CD4-positive, alpha-beta memory T cell (primary cell): ENCODE results near the gene CNGB1. TPM values are rescaled to one million over a fixed set of nuclear protein-coding genes. Genes with fewer than 3 reads are reported as not detected.

Experiments
- CTCF ChIA-PET: fragments of 350-600 bp; sonication (Branson Sonifier 250); formaldehyde crosslinking; loops from one replicate; lab custom pipeline; 2021; ENCODE audit warnings: inconsistent platforms; ENCODE audit not compliant: partially characterized antibody; lab: Charles Lee
- POLR2A ChIA-PET: fragments of 350-600 bp; sonication (Branson Sonifier 250); formaldehyde crosslinking; loops from one replicate; lab custom pipeline; 2021; ENCODE audit not compliant: partially characterized antibody; lab: Charles Lee
- DNase-seq, 5 donors: peaks; one replicate each; pipeline versions ENCODE4 v3.0.0 to v3.0.0-alpha.2; 2020 to 2022; ENCODE audit warnings: mixed read lengths in 1 of 5
- H3K27ac ChIP-seq: one replicate; pipeline ENCODE4 v1.7.0; 2013; ENCODE audit warnings: low read depth, low read length
- H3K27me3 ChIP-seq: 2 replicates; pipeline ENCODE4 v1.7.0; 2013; ENCODE audit warnings: mild to moderate bottlenecking, low read length, moderate library complexity; ENCODE audit not compliant: insufficient read depth
- H3K36me3 ChIP-seq: 2 replicates; pipeline ENCODE4 v1.7.0; 2013; ENCODE audit warnings: mild to moderate bottlenecking, low read length, moderate library complexity; ENCODE audit not compliant: insufficient read depth
- H3K4me1 ChIP-seq: 2 replicates; pipeline ENCODE4 v1.7.0; 2013; ENCODE audit warnings: mild to moderate bottlenecking, low read length, moderate library complexity; ENCODE audit not compliant: insufficient read depth
- H3K4me3 ChIP-seq, 2 donors: one replicate each; pipeline ENCODE4 v1.7.0; 2013; ENCODE audit warnings: low read length in 2 of 2, mild to moderate bottlenecking in 1 of 2
- H3K9me3 ChIP-seq, 2 donors: one replicate each; pipeline ENCODE4 v1.7.0; 2013; ENCODE audit warnings: low read length in 2 of 2, control low read depth in 1 of 2; ENCODE audit not compliant: control insufficient read depth in 1 of 2
- H3K27ac Mint-ChIP-seq, 7 donors: one replicate each; pipeline ENCODE4 v1.8.0; 2020 to 2021; ENCODE audit warnings: mixed read lengths in 7 of 7, mild to moderate bottlenecking in 6 of 7, inconsistent platforms in 3 of 7, moderate library complexity in 3 of 7
- H3K27me3 Mint-ChIP-seq, 2 donors: one replicate each; pipeline ENCODE4 v1.8.0; 2020 to 2021; ENCODE audit warnings: mixed read lengths in 2 of 2
- H3K36me3 Mint-ChIP-seq, 2 donors: one replicate each; pipeline ENCODE4 v1.8.0; 2020 to 2021; ENCODE audit warnings: mixed read lengths in 2 of 2, inconsistent platforms in 1 of 2, mild to moderate bottlenecking in 1 of 2
- H3K4me1 Mint-ChIP-seq, 4 donors: one replicate each; pipeline ENCODE4 v1.8.0; 2020 to 2021; ENCODE audit warnings: mixed read lengths in 4 of 4, mild to moderate bottlenecking in 1 of 4
- H3K4me3 Mint-ChIP-seq, 8 donors: one replicate each; pipeline ENCODE4 v1.8.0; 2020 to 2021; ENCODE audit warnings: mixed read lengths in 8 of 8, mild to moderate bottlenecking in 7 of 8, moderate library complexity in 6 of 8, inconsistent platforms in 3 of 8
- H3K9me3 Mint-ChIP-seq, 8 donors: one replicate each; pipeline ENCODE4 v1.8.0; 2020 to 2021; ENCODE audit warnings: mixed read lengths in 8 of 8, mild to moderate bottlenecking in 5 of 8, inconsistent platforms in 3 of 8, moderate library complexity in 1 of 8
- intact Hi-C: fragments of 100-400 bp; cut with micrococcal nuclease; formaldehyde crosslinking; loops from one replicate; pipeline ENCODE4 v1.15.1; 2023
- polyA plus RNA-seq, 2 donors: library from polyadenylated mRNA; unstranded; fragments of 300-500 nt; fragmentation: Illumina TruSeq; gene quantifications; one replicate each; pipeline ENCODE4 v1.2.3, GENCODE V29; 2021
- total RNA-seq, 2 experiments: library from RNA; stranded (reverse); gene quantifications; one replicate each; pipeline ENCODE4 v1.2.3, GENCODE V29; 2021

Gene CNGB1
- total and polyA plus RNA-seq, 4 experiments from 2014 or later, result not detected

GRCh38 chr16:57889960-57890751 is 80.8 kb downstream of the CNGB1 start:
- Histone ChIP-seq H3K27ac (no peak overlapping the region), H3K4me1 (peaks cover 13% of the 10 kb centered on the region), H3K36me3 (no peaks in the 10 kb centered on the region), H3K9me3 (no peaks in the 10 kb centered on the region), H3K27me3 (no peaks in the 10 kb centered on the region), H3K4me3 (no peak overlapping the region)
- Mint-ChIP-seq H3K4me3 (no peak overlapping the region), H3K9me3 (no peaks in the 10 kb centered on the region), H3K27ac (no peak overlapping the region), H3K4me1 (peaks cover 9 to 16% (median 10%) of the 10 kb centered on the region in 4 donors), H3K36me3 (no peaks in the 10 kb centered on the region), H3K27me3 (peaks cover 33 to 48% of the 10 kb centered on the region in 2 donors)
- ChIA-PET POLR2A (no interaction called here), CTCF (interaction anchor here (0.6 to 1.6 kb wide), 4 partner anchors 8 to 203 kb away, joined by 4 to 5 read pairs (median 4); no protein-coding TSS in a partner anchor)
- DNase-seq, result no peak
- intact Hi-C loops, result no loop called here

GRCh38 chr16:57889522-57889921 is 81.4 kb downstream of the CNGB1 start:
- Histone ChIP-seq H3K4me3 (no peak overlapping the region), H3K9me3 (no peaks in the 10 kb centered on the region), H3K36me3 (no peaks in the 10 kb centered on the region), H3K4me1 (peaks cover 8% of the 10 kb centered on the region), H3K27me3 (no peaks in the 10 kb centered on the region), H3K27ac (no peak overlapping the region)
- DNase-seq, result no peak
- H3K27me3 Mint-ChIP-seq, result peaks cover 38 to 52% of the 10 kb centered on the region in 2 donors
- H3K36me3 Mint-ChIP-seq, result no peaks in the 10 kb centered on the region
- POLR2A ChIA-PET, result no interaction called here
- H3K4me3 Mint-ChIP-seq, result no peak overlapping the region
- peaks cover 4 to 12% (median 6%) of the 10 kb centered on the region in 4 donors for H3K4me1 Mint-ChIP-seq
- CTCF ChIA-PET, result interaction anchor here (1.1 to 1.5 kb wide), 2 partner anchors 9 to 11 kb away, joined by 4 to 5 read pairs; no protein-coding TSS in a partner anchor
- H3K9me3 Mint-ChIP-seq, result no peaks in the 10 kb centered on the region
- intact Hi-C loops, result no loop called here
- no peak overlapping the region for H3K27ac Mint-ChIP-seq

GRCh38 chr16:57889111-57889510 is 81.8 kb downstream of the CNGB1 start:
- Mint-ChIP-seq H3K4me3 (no peak overlapping the region), H3K27me3 (peaks cover 41 to 56% of the 10 kb centered on the region in 2 donors), H3K4me1 (peaks cover 0 to 11% (median 5%) of the 10 kb centered on the region in 4 donors), H3K36me3 (no peaks in the 10 kb centered on the region), H3K27ac (no peak overlapping the region), H3K9me3 (no peaks in the 10 kb centered on the region)
- Histone ChIP-seq H3K4me3 (no peak overlapping the region), H3K4me1 (peaks cover 3% of the 10 kb centered on the region), H3K36me3 (no peaks in the 10 kb centered on the region), H3K27ac (no peak overlapping the region), H3K27me3 (no peaks in the 10 kb centered on the region), H3K9me3 (no peaks in the 10 kb centered on the region)
- intact Hi-C loops, result no loop called here
- ChIA-PET POLR2A (no interaction called here), CTCF (interaction anchor here (1.1 to 1.5 kb wide), 2 partner anchors 10 to 11 kb away, joined by 4 to 5 read pairs; no protein-coding TSS in a partner anchor)
- no peak for DNase-seq

GRCh38 chr16:57888128-57888527 is 82.8 kb downstream of the CNGB1 start:
- intact Hi-C loops, result no loop called here
- Mint-ChIP-seq H3K9me3 (no peaks in the 10 kb centered on the region), H3K36me3 (no peaks in the 10 kb centered on the region), H3K4me1 (peaks cover 0 to 8% (median 4%) of the 10 kb centered on the region in 4 donors), H3K27ac (no peak overlapping the region), H3K4me3 (no peak overlapping the region), H3K27me3 (peaks cover 46 to 62% of the 10 kb centered on the region in 2 donors)
- no peaks in the 10 kb centered on the region for H3K4me1 ChIP-seq
- CTCF ChIA-PET, result no interaction called here
- POLR2A ChIA-PET, result no interaction called here
- H3K27me3 ChIP-seq, result peaks cover 4% of the 10 kb centered on the region
- no peaks in the 10 kb centered on the region for H3K9me3 ChIP-seq
- H3K27ac ChIP-seq, result no peak overlapping the region
- H3K36me3 ChIP-seq, result no peaks in the 10 kb centered on the region
- H3K4me3 ChIP-seq, result no peak overlapping the region
- no peak for DNase-seq

- Mint-ChIP-seq H3K27me3 (peaks cover 47 to 60% of the 10 kb centered on the region in 2 donors), H3K9me3 (no peaks in the 10 kb centered on the region), H3K4me3 (no peak overlapping the region), H3K4me1 (peaks cover 0 to 6% (median 2%) of the 10 kb centered on the region in 4 donors), H3K36me3 (no peaks in the 10 kb centered on the region), H3K27ac (no peak overlapping the region)
- Histone ChIP-seq H3K27me3 (peaks cover 4% of the 10 kb centered on the region), H3K9me3 (no peaks in the 10 kb centered on the region), H3K36me3 (no peaks in the 10 kb centered on the region), H3K27ac (no peak overlapping the region), H3K4me1 (no peaks in the 10 kb centered on the region), H3K4me3 (no peak overlapping the region)
- ChIA-PET POLR2A (no interaction called here), CTCF (no interaction called here)
- intact Hi-C loops, result no loop called here
- DNase-seq, result no peak
These were observed 83.2 kb downstream of the CNGB1 start for GRCh38 chr16:57887711-57888110.

- peaks cover 0 to 5% (median under 1%) of the 10 kb centered on the region in 4 donors for H3K4me1 Mint-ChIP-seq
- CTCF ChIA-PET, result interaction anchor here (0.6 kb wide), 1 partner anchor 13 kb away, joined by 3 read pairs; no protein-coding TSS in a partner anchor
These were observed 84.5 kb downstream of the CNGB1 start for GRCh38 chr16:57886427-57886826.

GRCh38 chr16:57884655-57885133 is 86.2 kb downstream of the CNGB1 start:
- intact Hi-C loops, result no loop called here
- ChIA-PET CTCF (no interaction called here), POLR2A (no interaction called here)
- peak overlapping the region in 1 of 8 donors; percentile 23 for H3K4me3 Mint-ChIP-seq
- no peak for DNase-seq
- peaks cover 40 to 44% of the 10 kb centered on the region in 2 donors for H3K27me3 Mint-ChIP-seq
- peaks cover 0 to 5% (median under 1%) of the 10 kb centered on the region in 4 donors for H3K4me1 Mint-ChIP-seq
- Histone ChIP-seq H3K27me3 (peaks cover 4% of the 10 kb centered on the region), H3K27ac (no peak overlapping the region), H3K4me1 (no peaks in the 10 kb centered on the region), H3K4me3 (no peak overlapping the region), H3K9me3 (no peaks in the 10 kb centered on the region), H3K36me3 (no peaks in the 10 kb centered on the region)
- no peak overlapping the region for H3K27ac Mint-ChIP-seq
- H3K36me3 Mint-ChIP-seq, result no peaks in the 10 kb centered on the region
- no peaks in the 10 kb centered on the region for H3K9me3 Mint-ChIP-seq

More at GRCh38 chr16:57886427-57886826, 84.5 kb downstream of the CNGB1 start:
- Mint-ChIP-seq H3K36me3 (no peaks in the 10 kb centered on the region), H3K27me3 (peaks cover 46 to 58% of the 10 kb centered on the region in 2 donors), H3K9me3 (no peaks in the 10 kb centered on the region), H3K27ac (no peak overlapping the region), H3K4me3 (no peak overlapping the region)
- Histone ChIP-seq H3K4me3 (no peak overlapping the region), H3K27me3 (peaks cover 4% of the 10 kb centered on the region), H3K36me3 (no peaks in the 10 kb centered on the region), H3K4me1 (no peaks in the 10 kb centered on the region), H3K9me3 (no peaks in the 10 kb centered on the region), H3K27ac (no peak overlapping the region)
- POLR2A ChIA-PET, result no interaction called here
- DNase-seq, result no peak
- intact Hi-C loops, result no loop called here
